Measurements from ENCODE around the gene DNAJC3. TPM values are rescaled to one million over a fixed set of nuclear protein-coding genes. Genes with fewer than 3 reads are reported as not detected.
"Not testable (repeated sequence)": the region's sequence is repeated elsewhere in the genome, so short reads cannot be mapped to it uniquely, and the experiment has no call there.

Gene DNAJC3
- total RNA-seq, 1 donor from 2014 or later = 72.7 TPM

GRCh38 chr13:95676105-95676761, 706 bp upstream of the DNAJC3 start:
- no peak for TF ChIP-seq CTCF (IDR thresholded peaks at IDR 0.05; ENCODE audit: insufficient read depth, low read length, severe bottlenecking)
- FAIRE-seq (no peak), DNase-seq (ENCODE audit: low read depth) (peak; percentile 69)
- no peaks in the 10 kb centered on the region for H3K27me3 ChIP-seq (ENCODE audit: control insufficient read depth, insufficient read depth, low read length)
- no peaks in the 10 kb centered on the region for H3K36me3 ChIP-seq (ENCODE audit: control insufficient read depth, insufficient read depth, low read length)
- peak overlapping the region; percentile 73 for H3K4me3 ChIP-seq (ENCODE audit: low read depth, low read length)

- no peak for TF ChIP-seq CTCF (IDR thresholded peaks at IDR 0.05; ENCODE audit: insufficient read depth, low read length, severe bottlenecking)
- DNase-seq (ENCODE audit: low read depth) = peak; percentile 32
These were observed 776 bp downstream of the DNAJC3 start for GRCh38 chr13:95677564-95678266.

GRCh38 chr13:95678967-95679366, 2.0 kb downstream of the DNAJC3 start:
- H3K4me3 ChIP-seq (ENCODE audit: low read depth, low read length) = no peak overlapping the region
- no peaks in the 10 kb centered on the region for H3K36me3 ChIP-seq (ENCODE audit: control insufficient read depth, insufficient read depth, low read length)
- FAIRE-seq = no peak
- TF ChIP-seq CTCF (IDR thresholded peaks at IDR 0.05; ENCODE audit: insufficient read depth, low read length, severe bottlenecking) = no peak
- H3K27me3 ChIP-seq (ENCODE audit: control insufficient read depth, insufficient read depth, low read length) = no peaks in the 10 kb centered on the region
- DNase-seq (ENCODE audit: low read depth) = no peak

More at GRCh38 chr13:95677564-95678266, 776 bp downstream of the DNAJC3 start:
- no peak for FAIRE-seq
- Histone ChIP-seq H3K27me3 (ENCODE audit: control insufficient read depth, insufficient read depth, low read length) (no peaks in the 10 kb centered on the region), H3K36me3 (ENCODE audit: control insufficient read depth, insufficient read depth, low read length) (no peaks in the 10 kb centered on the region), H3K4me3 (ENCODE audit: low read depth, low read length) (peak overlapping the region; percentile 73)

GRCh38 chr13:95679722-95680121, 2.8 kb downstream of the DNAJC3 start:
- FAIRE-seq (no peak), DNase-seq (ENCODE audit: low read depth) (no peak)
- no peak overlapping the region for H3K4me3 ChIP-seq (ENCODE audit: low read depth, low read length)
- H3K36me3 ChIP-seq (ENCODE audit: control insufficient read depth, insufficient read depth, low read length) = no peaks in the 10 kb centered on the region
- no peaks in the 10 kb centered on the region for H3K27me3 ChIP-seq (ENCODE audit: control insufficient read depth, insufficient read depth, low read length)
- no peak for TF ChIP-seq CTCF (IDR thresholded peaks at IDR 0.05; ENCODE audit: insufficient read depth, low read length, severe bottlenecking)

GRCh38 chr13:95684418-95684817, 7.5 kb downstream of the DNAJC3 start:
- no peaks in the 10 kb centered on the region for H3K36me3 ChIP-seq (ENCODE audit: control insufficient read depth, insufficient read depth, low read length)
- no peak for DNase-seq (ENCODE audit: low read depth)
- TF ChIP-seq CTCF (IDR thresholded peaks at IDR 0.05; ENCODE audit: insufficient read depth, low read length, severe bottlenecking) = no peak
- no peaks in the 10 kb centered on the region for H3K27me3 ChIP-seq (ENCODE audit: control insufficient read depth, insufficient read depth, low read length)
- no peak overlapping the region for H3K4me3 ChIP-seq (ENCODE audit: low read depth, low read length)
- no peak for FAIRE-seq

- H3K27me3 ChIP-seq (ENCODE audit: control insufficient read depth, insufficient read depth, low read length); H3K4me3 ChIP-seq (ENCODE audit: low read depth, low read length); DNase-seq (ENCODE audit: low read depth); FAIRE-seq; H3K36me3 ChIP-seq (ENCODE audit: control insufficient read depth, insufficient read depth, low read length): not testable (repeated sequence)
These were observed 8.0 kb downstream of the DNAJC3 start for GRCh38 chr13:95684960-95685359.

Measured in bronchial epithelial cell (primary cell).